GM13977 (cell line): ENCODE measurements around the gene ESR1.
"Not testable (repeated sequence)": the region's sequence is repeated elsewhere in the genome, so short reads cannot be mapped to it uniquely, and the experiment has no call there.

Experiments
- DNase-seq: peaks from one replicate; pipeline ENCODE4 v3.0.0; 2012; ENCODE audit warnings: low spot score
- in situ Hi-C: fragments of 300-500 bp; cut with MboI; formaldehyde crosslinking; loops from one replicate; pipeline ENCODE4 v1.12.0; 2022; ENCODE audit warnings: low sequenced_read_pairs, low pct_unique_long_range_greater_than_20kb, mixed read lengths, inconsistent platforms; ENCODE audit not compliant: unreplicated experiment
- TF ChIP-seq, protein P1 (sequence below): IDR thresholded peaks from 2 replicates; pipeline ENCODE4 v1.5.1; 2012; ENCODE audit warnings: mild to moderate bottlenecking, control low read depth; ENCODE audit not compliant: insufficient read depth; ENCODE audit errors: extremely low read depth, missing control alignments

The ESR1 gene

DNA sequence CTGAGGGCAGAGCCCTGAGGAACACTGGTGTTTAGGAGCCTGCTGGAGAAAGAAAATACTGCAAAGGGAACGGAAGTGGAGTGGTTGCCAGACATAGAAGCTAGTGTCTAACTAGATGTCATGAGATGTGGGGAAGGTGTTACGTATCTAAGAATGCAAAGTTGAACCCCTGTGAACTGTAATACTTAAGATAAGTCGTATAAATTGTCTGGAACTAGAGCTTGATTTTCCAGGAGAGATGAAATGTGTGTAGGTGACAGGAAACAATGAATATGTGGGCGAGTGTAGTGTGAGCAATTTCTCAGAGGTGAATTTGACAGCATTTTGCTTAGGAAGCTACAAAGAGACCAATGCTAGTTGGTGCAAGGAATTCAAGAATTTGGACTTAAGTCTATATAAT, 27.9 kb downstream of the ESR1 start:
- TF ChIP-seq, protein P1, sequence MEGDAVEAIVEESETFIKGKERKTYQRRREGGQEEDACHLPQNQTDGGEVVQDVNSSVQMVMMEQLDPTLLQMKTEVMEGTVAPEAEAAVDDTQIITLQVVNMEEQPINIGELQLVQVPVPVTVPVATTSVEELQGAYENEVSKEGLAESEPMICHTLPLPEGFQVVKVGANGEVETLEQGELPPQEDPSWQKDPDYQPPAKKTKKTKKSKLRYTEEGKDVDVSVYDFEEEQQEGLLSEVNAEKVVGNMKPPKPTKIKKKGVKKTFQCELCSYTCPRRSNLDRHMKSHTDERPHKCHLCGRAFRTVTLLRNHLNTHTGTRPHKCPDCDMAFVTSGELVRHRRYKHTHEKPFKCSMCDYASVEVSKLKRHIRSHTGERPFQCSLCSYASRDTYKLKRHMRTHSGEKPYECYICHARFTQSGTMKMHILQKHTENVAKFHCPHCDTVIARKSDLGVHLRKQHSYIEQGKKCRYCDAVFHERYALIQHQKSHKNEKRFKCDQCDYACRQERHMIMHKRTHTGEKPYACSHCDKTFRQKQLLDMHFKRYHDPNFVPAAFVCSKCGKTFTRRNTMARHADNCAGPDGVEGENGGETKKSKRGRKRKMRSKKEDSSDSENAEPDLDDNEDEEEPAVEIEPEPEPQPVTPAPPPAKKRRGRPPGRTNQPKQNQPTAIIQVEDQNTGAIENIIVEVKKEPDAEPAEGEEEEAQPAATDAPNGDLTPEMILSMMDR: no peak
- DNase-seq: no peak
- in situ Hi-C loops: no loop called here

DNA sequence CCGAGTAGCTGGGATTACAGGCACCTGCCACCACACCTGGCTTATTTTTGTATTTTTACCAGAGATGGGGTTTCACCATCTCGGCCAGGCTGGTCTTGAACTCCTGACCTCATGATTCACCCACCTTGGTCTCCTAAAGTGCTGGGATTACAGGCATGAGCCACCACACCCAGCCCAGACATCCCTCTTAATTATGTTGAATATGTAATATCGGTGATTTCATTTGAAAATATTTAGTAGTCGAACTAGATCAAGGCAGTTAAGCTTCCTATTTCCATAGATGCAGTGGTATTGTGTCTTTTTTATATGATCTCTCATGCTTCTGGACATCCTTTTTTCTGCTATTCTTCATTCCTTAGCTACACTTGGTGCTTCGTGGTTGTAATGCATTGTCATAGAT, 29.7 kb downstream of the ESR1 start:
- TF ChIP-seq, protein P1: no peak
- DNase-seq: no peak
- in situ Hi-C loops: no loop called here

DNA sequence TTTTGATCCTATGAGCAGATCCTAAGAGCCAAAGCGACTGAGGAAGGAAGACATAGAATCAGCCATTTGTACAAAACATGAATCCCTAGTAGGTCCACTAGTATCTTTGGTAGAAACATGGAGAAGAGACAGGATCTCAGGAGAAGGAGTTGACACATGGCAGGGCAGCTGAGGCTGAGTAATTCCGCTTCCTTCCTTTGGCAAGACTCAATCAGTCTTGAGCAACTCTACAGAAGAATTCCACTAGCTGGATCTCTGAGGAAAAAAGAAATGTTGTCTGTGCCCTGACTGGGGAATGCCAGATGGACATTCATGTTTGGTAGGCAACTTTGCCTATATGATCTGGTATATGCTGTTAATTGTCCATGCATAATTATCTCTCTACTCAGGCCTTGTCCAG, 35.3 kb downstream of the ESR1 start:
- TF ChIP-seq, protein P1: no peak
- no peak for DNase-seq
- in situ Hi-C loops: no loop called here

DNA sequence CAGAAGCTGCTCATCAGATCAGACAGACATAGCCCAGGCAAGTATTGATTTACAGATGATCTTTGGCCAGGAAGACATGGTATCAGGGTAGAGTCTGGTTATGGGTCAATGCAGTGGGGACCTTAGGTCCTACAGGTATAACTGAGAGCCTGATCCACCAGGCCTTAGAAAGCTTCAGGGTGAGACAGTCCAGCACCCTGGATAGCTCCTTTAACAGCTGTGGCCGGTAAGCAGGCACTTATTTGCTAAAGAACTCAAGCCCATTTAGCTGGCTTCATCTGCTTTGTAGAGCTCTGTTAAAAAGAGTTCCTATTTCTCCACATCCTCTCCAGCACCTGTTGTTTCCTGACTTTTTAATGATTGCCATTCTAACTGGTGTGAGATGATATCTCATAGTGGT, 39.6 kb downstream of the ESR1 start:
- TF ChIP-seq, protein P1: no peak
- no peak for DNase-seq
- in situ Hi-C loops: no loop called here

DNA sequence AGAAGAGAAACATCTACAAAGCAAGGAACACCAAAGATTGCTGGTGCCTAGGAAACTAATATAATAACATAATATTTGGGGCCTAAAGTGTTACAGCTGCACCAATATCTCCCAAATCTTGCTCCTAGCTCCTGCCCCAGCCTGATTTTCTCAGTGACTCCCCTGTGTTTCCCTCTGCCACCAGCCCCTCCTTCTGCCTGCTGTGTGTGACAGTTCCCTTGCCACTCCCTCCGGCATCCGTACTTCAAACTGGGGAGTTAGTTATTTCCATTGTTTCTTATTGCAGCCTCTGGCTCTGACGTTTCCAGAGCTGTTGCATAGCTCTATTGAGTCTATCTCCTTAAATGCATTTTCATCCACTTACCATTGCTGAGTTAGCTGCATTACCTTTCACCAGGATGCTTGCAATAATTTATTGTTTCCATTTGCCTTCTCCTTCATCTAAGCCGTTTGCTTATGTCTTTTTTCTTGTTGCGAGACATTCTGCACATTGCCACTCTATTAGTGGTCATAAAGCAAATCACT, 43.1 kb downstream of the ESR1 start:
- DNase-seq: no peak
- TF ChIP-seq, protein P1: no peak
- in situ Hi-C loops: no loop called here

DNA sequence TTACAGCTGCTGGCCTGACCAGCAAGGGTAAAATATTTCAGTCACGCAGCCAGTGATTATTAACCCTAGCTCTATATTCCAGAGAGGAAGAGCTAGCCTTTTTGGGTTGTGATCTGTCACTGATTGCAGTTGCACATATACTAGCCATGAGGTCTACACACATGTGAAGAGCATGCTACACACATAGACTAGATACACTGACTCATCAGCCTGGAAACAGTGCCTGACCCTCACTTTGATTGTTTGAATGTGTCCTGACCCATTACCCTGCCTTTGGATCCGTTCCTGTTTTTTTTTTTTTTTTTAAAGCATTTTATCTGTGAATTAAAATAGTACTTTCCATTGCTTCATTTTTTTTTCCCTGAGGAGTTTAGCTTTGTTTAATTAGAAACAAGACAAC, 50.8 kb downstream of the ESR1 start:
- in situ Hi-C loops: no loop called here
- no peak for DNase-seq
- TF ChIP-seq, protein P1: no peak

DNA sequence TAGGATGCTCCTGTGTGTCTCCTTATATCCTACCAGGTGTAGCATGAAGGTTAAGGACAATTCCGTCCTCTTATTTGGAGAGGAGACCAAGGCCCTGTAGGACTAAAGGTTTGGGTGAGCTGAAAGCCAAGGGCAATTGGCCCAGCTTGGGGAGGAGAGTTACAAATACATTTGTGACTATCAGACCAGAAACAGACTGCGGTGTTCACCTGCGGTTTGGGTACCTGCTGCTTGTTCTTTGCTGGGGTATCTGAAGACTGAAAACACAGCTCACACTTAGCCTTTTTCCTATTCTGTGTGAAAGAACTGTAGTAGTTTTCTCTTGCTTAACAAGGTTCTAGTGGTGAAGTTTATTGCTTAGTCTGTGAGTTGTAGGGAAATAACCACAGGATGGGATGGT, 55.0 kb downstream of the ESR1 start:
- in situ Hi-C loops: no loop called here
- TF ChIP-seq, protein P1: no peak
- DNase-seq: no peak

DNA sequence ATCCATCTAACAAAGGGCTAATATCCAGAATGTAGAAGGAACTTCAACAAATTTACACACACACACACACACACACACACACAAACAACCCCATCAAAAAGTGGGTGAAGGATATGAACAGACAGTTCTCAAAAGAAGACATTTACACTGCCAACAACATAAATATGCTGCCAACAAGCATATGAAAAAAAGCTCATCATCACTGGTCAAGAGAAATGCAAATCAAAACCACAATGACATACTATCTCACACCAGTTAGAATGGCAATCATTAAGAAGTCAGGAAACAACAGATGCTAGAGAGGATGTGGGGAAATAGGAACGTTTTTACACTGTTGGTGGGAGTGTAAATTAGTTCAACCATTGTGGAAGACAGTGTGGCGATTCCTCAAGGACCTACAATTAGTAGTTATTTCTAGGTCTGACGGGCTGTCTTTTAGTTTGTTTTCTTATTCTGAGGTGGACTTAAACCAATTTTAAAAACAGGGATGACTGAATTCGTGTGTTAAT, 59.9 kb downstream of the ESR1 start:
- DNase-seq, in situ Hi-C loops: not testable (repeated sequence)
